Sigmoid colon (tissue), 4 donors: Measurements from ENCODE around the gene CD37.

Source experiments
- EP300 ChIP-seq, 4 donors: sonication (generic); formaldehyde crosslinking; IDR thresholded peaks; one replicate each; pipeline ENCODE4 v1.6.1; 2017; ENCODE audit warnings: antibody characterized with exemption in 4 of 4
- POLR2A ChIP-seq, 2 donors: fragments of 450-650 bp; IDR thresholded peaks; one replicate each; pipeline ENCODE4 v1.6.1; 2016; ENCODE audit warnings: antibody characterized with exemption in 2 of 2, mild to moderate bottlenecking in 2 of 2, moderate library complexity in 2 of 2
- POLR2AphosphoS5 ChIP-seq, 4 donors: sonication (generic); formaldehyde crosslinking; IDR thresholded peaks; one replicate each; pipeline ENCODE4 v1.6.1; 2017; ENCODE audit warnings: antibody characterized with exemption in 4 of 4
- TF ChIP-seq, protein P1 (sequence below), 4 experiments: fragments of 450-650 bp in 3 of 4; fragments of 200-600 bp in 1 of 4; IDR thresholded peaks; one replicate each; pipeline ENCODE4 v1.5.1; 2016 to 2019; ENCODE audit warnings: antibody characterized with exemption in 4 of 4, mild to moderate bottlenecking in 3 of 4, moderate library complexity in 2 of 4

- TF ChIP-seq, protein P1, sequence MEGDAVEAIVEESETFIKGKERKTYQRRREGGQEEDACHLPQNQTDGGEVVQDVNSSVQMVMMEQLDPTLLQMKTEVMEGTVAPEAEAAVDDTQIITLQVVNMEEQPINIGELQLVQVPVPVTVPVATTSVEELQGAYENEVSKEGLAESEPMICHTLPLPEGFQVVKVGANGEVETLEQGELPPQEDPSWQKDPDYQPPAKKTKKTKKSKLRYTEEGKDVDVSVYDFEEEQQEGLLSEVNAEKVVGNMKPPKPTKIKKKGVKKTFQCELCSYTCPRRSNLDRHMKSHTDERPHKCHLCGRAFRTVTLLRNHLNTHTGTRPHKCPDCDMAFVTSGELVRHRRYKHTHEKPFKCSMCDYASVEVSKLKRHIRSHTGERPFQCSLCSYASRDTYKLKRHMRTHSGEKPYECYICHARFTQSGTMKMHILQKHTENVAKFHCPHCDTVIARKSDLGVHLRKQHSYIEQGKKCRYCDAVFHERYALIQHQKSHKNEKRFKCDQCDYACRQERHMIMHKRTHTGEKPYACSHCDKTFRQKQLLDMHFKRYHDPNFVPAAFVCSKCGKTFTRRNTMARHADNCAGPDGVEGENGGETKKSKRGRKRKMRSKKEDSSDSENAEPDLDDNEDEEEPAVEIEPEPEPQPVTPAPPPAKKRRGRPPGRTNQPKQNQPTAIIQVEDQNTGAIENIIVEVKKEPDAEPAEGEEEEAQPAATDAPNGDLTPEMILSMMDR (IDR thresholded peaks at IDR 0.05) = no peak
- no peak for TF ChIP-seq EP300 (IDR thresholded peaks at IDR 0.05)
- no peak for TF ChIP-seq POLR2AphosphoS5 (IDR thresholded peaks at IDR 0.05)
- no peak for TF ChIP-seq POLR2A (IDR thresholded peaks at IDR 0.05)
These were observed 12.0 kb downstream of the CD37 start for GRCh38 chr19:49347191-49347590.
